ENCODE measurements around the gene CHIT1. TPM values are rescaled to one million over a fixed set of nuclear protein-coding genes. Genes with fewer than 3 reads are reported as not detected.
"Not testable (repeated sequence)": the region's sequence is repeated elsewhere in the genome, so short reads cannot be mapped to it uniquely, and the experiment has no call there.

The CHIT1 gene
- total RNA-seq, 4 donors from 2014 or later: 0.45 to 9.0 (median 1.2) TPM; not detected in 1

DNA sequence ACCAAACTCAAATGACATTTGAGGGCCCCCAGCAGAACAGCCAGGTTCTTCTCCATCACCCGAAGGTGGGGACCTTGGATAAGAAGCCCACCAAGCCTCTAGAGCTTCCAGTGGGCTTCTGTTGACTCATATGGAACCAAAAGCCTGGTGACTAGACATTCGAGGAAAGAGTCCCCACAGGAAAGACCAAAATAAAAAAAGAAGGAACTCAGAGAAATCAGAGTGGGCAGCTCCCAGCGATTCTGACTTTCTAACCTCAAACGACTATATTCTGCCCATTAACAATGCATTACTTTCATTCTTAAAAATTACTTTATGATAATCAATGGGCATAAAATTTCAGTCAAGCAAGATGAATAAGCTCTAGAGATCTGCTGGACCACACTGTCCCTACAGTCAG, 9.6 kb upstream of the CHIT1 start:
- no peak for DNase-seq
- Histone ChIP-seq H3K36me3 (no peaks in the 10 kb centered on the region), H3K4me1 (no peaks in the 10 kb centered on the region), H3K4me3 (replicated peaks in 1 of 3) (no peak overlapping the region), H3K9me3 (no peaks in the 10 kb centered on the region), H3K27ac (no peak overlapping the region), H3K27me3 (no peaks in the 10 kb centered on the region)
- WGBS, 2 donors: 72 to 84% methylated on average over 4 of the region's 4 CpGs
- TF ChIP-seq POLR2A (IDR thresholded peaks at IDR 0.05) (no peak), CTCF (IDR thresholded peaks at IDR 0.05) (no peak)
- intact Hi-C loops (cut with DNase I): no loop called here

DNA sequence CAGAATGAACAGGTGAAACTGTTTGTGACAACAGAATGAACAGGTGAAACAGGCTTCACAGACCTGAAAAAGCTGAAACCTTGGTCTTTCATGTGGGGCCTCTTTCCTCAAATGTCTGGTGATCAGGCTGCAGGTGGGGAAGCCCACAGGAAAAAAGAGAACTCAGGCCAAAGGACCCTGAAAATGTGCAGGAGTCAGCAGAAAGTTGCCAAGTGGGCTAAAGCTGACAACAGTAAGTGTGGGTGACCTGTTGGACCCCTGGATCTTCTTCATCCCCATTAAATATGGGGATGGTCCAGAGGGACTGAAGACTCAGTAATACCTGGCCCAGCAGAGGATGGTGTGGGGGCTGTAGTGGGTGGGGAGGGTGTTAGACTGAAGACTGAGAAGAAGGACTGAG, 9.1 kb upstream of the CHIT1 start:
- H3K4me1 ChIP-seq: no peaks in the 10 kb centered on the region
- TF ChIP-seq CTCF (IDR thresholded peaks at IDR 0.05): no peak
- TF ChIP-seq POLR2A (IDR thresholded peaks at IDR 0.05): no peak
- intact Hi-C loops (cut with DNase I): no loop called here
- no peak for DNase-seq
- no peak overlapping the region for H3K4me3 ChIP-seq (replicated peaks in 1 of 3)
- H3K27ac ChIP-seq: no peak overlapping the region
- H3K36me3 ChIP-seq: no peaks in the 10 kb centered on the region
- no peaks in the 10 kb centered on the region for H3K27me3 ChIP-seq
- no peaks in the 10 kb centered on the region for H3K9me3 ChIP-seq

- H3K4me1 ChIP-seq; DNase-seq; H3K4me3 ChIP-seq (replicated peaks in 1 of 3); H3K27ac ChIP-seq; H3K36me3 ChIP-seq; intact Hi-C loops (cut with DNase I); H3K9me3 ChIP-seq; H3K27me3 ChIP-seq: not testable (repeated sequence)
- 90 to 91% methylated on average over 7 of the region's 7 CpGs for WGBS, 2 donors
Measured at GRCh38 chr1:203234901-203235300, 5.4 kb upstream of the CHIT1 start.

- Histone ChIP-seq H3K4me3 (replicated peaks in 1 of 3) (no peak overlapping the region), H3K9me3 (no peaks in the 10 kb centered on the region), H3K4me1 (no peaks in the 10 kb centered on the region), H3K27me3 (no peaks in the 10 kb centered on the region), H3K36me3 (no peaks in the 10 kb centered on the region), H3K27ac (no peak overlapping the region)
- no peak for DNase-seq
- intact Hi-C loops (cut with DNase I): no loop called here
- TF ChIP-seq POLR2A (IDR thresholded peaks at IDR 0.05): no peak
- TF ChIP-seq CTCF (IDR thresholded peaks at IDR 0.05): no peak
- 72 to 81% methylated on average over 4 of the region's 4 CpGs for WGBS, 2 donors
Measured at GRCh38 chr1:203228670-203229069, 803 bp downstream of the CHIT1 start.

GRCh38 chr1:203227371-203228083, 1.9 kb downstream of the CHIT1 start:
- Histone ChIP-seq H3K27ac (no peak overlapping the region), H3K9me3 (no peaks in the 10 kb centered on the region), H3K36me3 (no peaks in the 10 kb centered on the region), H3K27me3 (no peaks in the 10 kb centered on the region), H3K4me1 (no peaks in the 10 kb centered on the region), H3K4me3 (replicated peaks in 1 of 3) (no peak overlapping the region)
- WGBS, 2 donors: 81 to 87% methylated on average over 9 of the region's 9 CpGs
- intact Hi-C loops (cut with DNase I): no loop called here
- no peak for DNase-seq
- no peak for TF ChIP-seq POLR2A (IDR thresholded peaks at IDR 0.05)
- TF ChIP-seq CTCF (IDR thresholded peaks at IDR 0.05): no peak
